HepG2 (cell line): ENCODE data around the gene PLB1. TPM values are rescaled to one million over a fixed set of nuclear protein-coding genes. Genes with fewer than 3 reads are reported as not detected.

Source experiments
- ASH2L ChIP-seq: fragments of 300-600, 200-600 bp; sonication (generic); IDR thresholded peaks from 2 replicates; pipeline ENCODE4 v1.7.0; 2017; ENCODE audit warnings: low read depth, mild to moderate bottlenecking, moderate library complexity, mixed read lengths, low read length; ENCODE audit not compliant: insufficient read length
- ATRX ChIP-seq: sonication (generic); formaldehyde crosslinking; IDR thresholded peaks from 2 replicates; pipeline ENCODE4 v1.4.0; 2020; ENCODE audit warnings: missing genetic modification reagents, borderline replicate concordance
- FOXK1 ChIP-seq: sonication (generic); formaldehyde crosslinking; IDR thresholded peaks from 2 replicates; pipeline ENCODE4 v1.4.0; 2020; ENCODE audit warnings: low read depth, missing genetic modification reagents, borderline replicate concordance
- KDM2A ChIP-seq: sonication (generic); formaldehyde crosslinking; IDR thresholded peaks from 2 replicates; pipeline ENCODE4 v1.4.0; 2020; ENCODE audit warnings: low read depth, missing genetic modification reagents, borderline replicate concordance
- MED13 ChIP-seq: sonication (generic); formaldehyde crosslinking; IDR thresholded peaks from 2 replicates; pipeline ENCODE4 v1.5.0; 2020; ENCODE audit warnings: missing genetic modification reagents
- MEIS1 ChIP-seq: sonication (generic); formaldehyde crosslinking; IDR thresholded peaks from 2 replicates; pipeline ENCODE4 v1.9.0; 2021; ENCODE audit warnings: mild to moderate bottlenecking, missing genetic modification reagents, moderate library complexity, borderline replicate concordance
- MIXL1 ChIP-seq: IDR thresholded peaks from 2 replicates; pipeline ENCODE4 v1.6.1; 2016
- NR2C2 ChIP-seq: sonication (generic); formaldehyde crosslinking; IDR thresholded peaks from 2 replicates; pipeline ENCODE4 v1.4.0; 2020; ENCODE audit warnings: missing genetic modification reagents, mild to moderate bottlenecking, moderate library complexity, borderline replicate concordance
- RFX5 ChIP-seq: IDR thresholded peaks from 2 replicates; pipeline ENCODE4 v1.6.1; 2011; ENCODE audit warnings: low read depth, low read length, improper control_type of control experiment
- ZFP62 ChIP-seq: sonication (generic); formaldehyde crosslinking; IDR thresholded peaks from 2 replicates; pipeline ENCODE4 v1.4.0; 2020; ENCODE audit warnings: missing genetic modification reagents
- ZGPAT ChIP-seq: IDR thresholded peaks from 2 replicates; pipeline ENCODE4 v1.6.1; 2016; ENCODE audit warnings: mild to moderate bottlenecking
- ZKSCAN5 ChIP-seq: sonication (generic); formaldehyde crosslinking; IDR thresholded peaks from 2 replicates; pipeline ENCODE4 v1.5.1; 2020; ENCODE audit warnings: mild to moderate bottlenecking, missing genetic modification reagents
- ZMAT5 ChIP-seq: sonication (generic); formaldehyde crosslinking; IDR thresholded peaks from 2 replicates; pipeline ENCODE4 v1.5.0; 2020; ENCODE audit warnings: mild to moderate bottlenecking, low read depth, missing genetic modification reagents, borderline replicate concordance
- ZMYM3 ChIP-seq: sonication (generic); formaldehyde crosslinking; IDR thresholded peaks from 2 replicates; pipeline ENCODE4 v1.5.1; 2020; ENCODE audit warnings: mild to moderate bottlenecking, missing genetic modification reagents
- ZNF142 ChIP-seq: sonication (generic); formaldehyde crosslinking; IDR thresholded peaks from 2 replicates; pipeline ENCODE4 v1.4.0; 2020; ENCODE audit warnings: missing genetic modification reagents
- ZNF281 ChIP-seq: sonication (generic); formaldehyde crosslinking; IDR thresholded peaks from 2 replicates; pipeline ENCODE4 v1.4.0; 2020; ENCODE audit warnings: missing genetic modification reagents, borderline replicate concordance
- ZNF33B ChIP-seq: sonication (generic); formaldehyde crosslinking; IDR thresholded peaks from 2 replicates; pipeline ENCODE4 v1.5.1; 2020; ENCODE audit warnings: mild to moderate bottlenecking, missing genetic modification reagents
- ZNF503 ChIP-seq: sonication (generic); formaldehyde crosslinking; IDR thresholded peaks from 2 replicates; pipeline ENCODE4 v1.4.0; 2020; ENCODE audit warnings: missing genetic modification reagents
- polyA plus RNA-seq, 8 experiments: library from polyadenylated mRNA; depleted of rRNA in 3 of 8; stranded (reverse) in 7 of 8; unstranded in 1 of 8; fragments of >200 nt; fragmentation: Illumina TruSeq in 4 of 8; extraction: Trizol in 4 of 8; gene quantifications; 2 replicates each; pipeline versions ENCODE4 v1.2.1 to v1.2.3, GENCODE V29; 2011 to 2016; ENCODE audit warnings: low read depth in 4 of 8, missing spikeins in 1 of 8, mixed read lengths in 1 of 8; ENCODE audit not compliant: insufficient read depth in 1 of 8
- total RNA-seq, 5 experiments: library from RNA; depleted of rRNA; stranded (reverse); fragments of >200 nt; fragmentation: Illumina TruSeq; extraction: Trizol; gene quantifications; 2 replicates each; pipeline ENCODE4 v1.2.3, GENCODE V29; 2016; ENCODE audit warnings: low read depth in 1 of 5

Gene PLB1
- total and polyA plus RNA-seq, 2 of the 13 experiments (the other 11 are each of a cell fraction or from before 2014, with no cell fraction given) = 0.20 to 1.8 TPM

- TF ChIP-seq ZGPAT (no peak), MEIS1 (no peak), ZNF142 (CRISPR knock-in tag) (no peak), MIXL1 (CRISPR knock-in tag) (no peak), ZMYM3 (CRISPR knock-in tag) (no peak), ZNF281 (CRISPR knock-in tag) (no peak), ZNF33B (no peak), ZNF503 (CRISPR knock-in tag) (no peak), ASH2L (no peak), NR2C2 (CRISPR knock-in tag) (no peak), FOXK1 (CRISPR knock-in tag) (peak; percentile 31; the same call in 1 of the 2 replicates), MED13 (CRISPR knock-in tag) (no peak), ATRX (CRISPR knock-in tag) (no peak), ZMAT5 (CRISPR knock-in tag) (no peak), RFX5 (no peak), ZKSCAN5 (no peak), ZFP62 (CRISPR knock-in tag) (no peak), KDM2A (CRISPR knock-in tag) (peak; percentile 48; the same call in 1 of the 2 replicates)
Observed at GRCh38 chr2:28452534-28453081, 43.3 kb upstream of the PLB1 start (continued).
